Panc1 (cell line): ENCODE measurements around the gene SCN1B.

Experiments used
- CTCF ChIP-seq: fragments of 450-650 bp; IDR thresholded peaks from 2 replicates; pipeline ENCODE4 v1.5.1; 2017; ENCODE audit warnings: mild to moderate bottlenecking
- POLR2AphosphoS5 ChIP-seq: IDR thresholded peaks from 2 replicates; pipeline ENCODE4 v1.6.1; 2012; ENCODE audit warnings: mild to moderate bottlenecking, low read depth, low read length, moderate library complexity

- no peak for TF ChIP-seq CTCF
- no peak for TF ChIP-seq POLR2AphosphoS5
Observed at GRCh38 chr19:35068941-35069634, 38.8 kb downstream of the SCN1B start.
